CD4-positive, alpha-beta T cell (primary cell): ENCODE results near the gene EOLA1. TPM values are rescaled to one million over a fixed set of nuclear protein-coding genes. Genes with fewer than 3 reads are reported as not detected.
A peak's percentile ranks its signal among the peaks of the same experiment; 100 is the strongest.

Source experiments
- ATAC-seq: fragments of 200-7000 bp; cut with Tn5 transposase; one replicate; pipeline ENCODE4 v1.10.0; 2022; ENCODE audit warnings: mild to moderate bottlenecking; ENCODE audit not compliant: poor library complexity
- CTCF ChIA-PET: fragments of 350-600 bp; sonication (Branson Sonifier 250); formaldehyde crosslinking; loops from one replicate; lab custom pipeline; 2021; ENCODE audit warnings: antibody characterized with exemption, inconsistent platforms; lab: Charles Lee
- POLR2A ChIA-PET: fragments of 350-600 bp; sonication (Branson Sonifier 250); formaldehyde crosslinking; loops from one replicate; lab custom pipeline; 2021; ENCODE audit warnings: antibody characterized with exemption, inconsistent platforms; lab: Charles Lee
- DNase-seq, 14 experiments: peaks; one replicate each; pipeline ENCODE4 v3.0.0-alpha.2; 2013 to 2020; ENCODE audit warnings: mixed read lengths in 2 of 14
- H3K27ac ChIP-seq, 2 donors: one replicate each; pipeline versions ENCODE4 v1.5.1 to v1.7.0; 2013; ENCODE audit warnings: low read length in 2 of 2, low read depth in 1 of 2, mild to moderate bottlenecking in 1 of 2
- H3K27me3 ChIP-seq, 2 experiments: 1 replicate in 1 of 2; 2 replicates in 1 of 2; pipeline versions ENCODE4 v1.6.1 to v1.7.0; 2013; ENCODE audit warnings: low read length in 2 of 2, control low read depth in 1 of 2, mild to moderate bottlenecking in 1 of 2, moderate library complexity in 1 of 2; ENCODE audit not compliant: insufficient read depth in 2 of 2, control insufficient read depth in 1 of 2
- H3K36me3 ChIP-seq: one replicate; pipeline ENCODE4 v1.6.1; 2013; ENCODE audit warnings: low read length, control low read depth; ENCODE audit not compliant: insufficient read depth
- H3K4me1 ChIP-seq: one replicate; pipeline ENCODE4 v1.6.1; 2013; ENCODE audit warnings: low read length, control low read depth; ENCODE audit not compliant: insufficient read depth
- H3K4me3 ChIP-seq: one replicate; pipeline ENCODE4 v1.5.1; 2013; ENCODE audit warnings: mild to moderate bottlenecking, low read length, moderate library complexity
- H3K9me3 ChIP-seq, 2 experiments: 1 replicate in 1 of 2; 2 replicates in 1 of 2; pipeline versions ENCODE4 v1.6.1 to v1.7.0; 2013; ENCODE audit warnings: low read length in 2 of 2, mild to moderate bottlenecking in 2 of 2, control low read depth in 1 of 2, moderate library complexity in 1 of 2; ENCODE audit not compliant: control insufficient read depth in 1 of 2, insufficient read depth in 1 of 2
- H3K27ac Mint-ChIP-seq: one replicate; pipeline ENCODE4 v1.8.0; 2020; ENCODE audit warnings: mixed read lengths
- H3K27me3 Mint-ChIP-seq: one replicate; pipeline ENCODE4 v1.8.0; 2021; ENCODE audit warnings: mixed read lengths
- H3K36me3 Mint-ChIP-seq: one replicate; pipeline ENCODE4 v1.8.0; 2021; ENCODE audit warnings: low read depth, mixed read lengths
- H3K4me1 Mint-ChIP-seq: one replicate; pipeline ENCODE4 v1.8.0; 2021; ENCODE audit warnings: low read depth, mixed read lengths
- H3K4me3 Mint-ChIP-seq: one replicate; pipeline ENCODE4 v1.8.0; 2020; ENCODE audit warnings: mild to moderate bottlenecking, mixed read lengths
- H3K9me3 Mint-ChIP-seq: one replicate; pipeline ENCODE4 v1.8.0; 2020; ENCODE audit warnings: mixed read lengths
- CTCF ChIP-seq: fragments of 200-600 bp; IDR thresholded peaks from one replicate; pipeline ENCODE4 v1.8.0; 2022; ENCODE audit warnings: antibody characterized with exemption, mild to moderate bottlenecking
- intact Hi-C, 2 experiments: fragments of 100-400 bp; cut with DNase I in 1 of 2; cut with micrococcal nuclease in 1 of 2; formaldehyde crosslinking; loops; one replicate each; pipeline versions ENCODE4 v1.15.1 to v1.9.0; 2023 to 2025; cut with DNase I, micrococcal nuclease
- total RNA-seq, 174 experiments: library from RNA in 2 of 174; stranded (reverse) in 2 of 174; gene quantifications; one replicate each; pipeline ENCODE4 v1.2.3 and lab custom pipeline; 2021 to 2026

The EOLA1 gene
- total RNA-seq, 2 experiments from 2014 or later = 63.1 to 68.5 TPM

GRCh38 chrX:149494844-149495565 is 45.8 kb upstream of the EOLA1 start:
- Histone ChIP-seq H3K4me1 (peaks cover 6% of the 10 kb centered on the region), H3K36me3 (peaks cover 96% of the 10 kb centered on the region), H3K27ac (no peak overlapping the region), H3K9me3 (no peaks in the 10 kb centered on the region), H3K4me3 (no peak overlapping the region), H3K27me3 (no peaks in the 10 kb centered on the region)
- H3K27me3 Mint-ChIP-seq = no peaks in the 10 kb centered on the region
- ATAC-seq = no peak
- intact Hi-C loops = no loop called here
- H3K36me3 Mint-ChIP-seq = no peaks in the 10 kb centered on the region
- H3K4me3 Mint-ChIP-seq = no peak overlapping the region
- TF ChIP-seq CTCF = no peak
- ChIA-PET POLR2A (no interaction called here), CTCF (interaction anchor here (0.7 to 1.1 kb wide), 3 partner anchors 17 to 46 kb away, joined by 3 to 4 read pairs (median 3); partner anchors contain the start of gene EOLA1)
- H3K4me1 Mint-ChIP-seq = peaks cover 13% of the 10 kb centered on the region
- H3K9me3 Mint-ChIP-seq = no peaks in the 10 kb centered on the region
- peak overlapping the region; percentile 20 for H3K27ac Mint-ChIP-seq
- no peak for DNase-seq

- Histone ChIP-seq H3K27ac (no peak overlapping the region), H3K9me3 (no peaks in the 10 kb centered on the region), H3K27me3 (no peaks in the 10 kb centered on the region), H3K4me1 (peaks cover 9% of the 10 kb centered on the region), H3K4me3 (no peak overlapping the region), H3K36me3 (peaks cover 96% of the 10 kb centered on the region)
- H3K9me3 Mint-ChIP-seq = no peaks in the 10 kb centered on the region
- no peak overlapping the region for H3K27ac Mint-ChIP-seq
- ATAC-seq = no peak
- H3K27me3 Mint-ChIP-seq = no peaks in the 10 kb centered on the region
- no peaks in the 10 kb centered on the region for H3K36me3 Mint-ChIP-seq
- ChIA-PET CTCF (interaction anchor here (0.7 to 1.0 kb wide), 2 partner anchors 17 kb away, joined by 3 to 4 read pairs; no protein-coding TSS in a partner anchor), POLR2A (no interaction called here)
- no peak for TF ChIP-seq CTCF
- DNase-seq = peak in 1 of 14 experiments; percentile 10
- intact Hi-C loops = no loop called here
- peaks cover 14% of the 10 kb centered on the region for H3K4me1 Mint-ChIP-seq
- no peak overlapping the region for H3K4me3 Mint-ChIP-seq
Measured at GRCh38 chrX:149495573-149496071, 45.2 kb upstream of the EOLA1 start.

GRCh38 chrX:149497054-149497453 is 43.8 kb upstream of the EOLA1 start:
- ChIA-PET POLR2A (no interaction called here), CTCF (interaction anchor here (1.3 kb wide), 1 partner anchor 15 kb away, joined by 3 read pairs; no protein-coding TSS in a partner anchor)
- Mint-ChIP-seq H3K4me3 (no peak overlapping the region), H3K27ac (peak overlapping the region; percentile 64), H3K9me3 (no peaks in the 10 kb centered on the region), H3K27me3 (no peaks in the 10 kb centered on the region), H3K4me1 (peaks cover 21% of the 10 kb centered on the region), H3K36me3 (no peaks in the 10 kb centered on the region)
- ATAC-seq (no peak), DNase-seq (peak in 1 of 14 experiments; percentile 2)
- H3K9me3 ChIP-seq = no peaks in the 10 kb centered on the region
- peaks cover 20% of the 10 kb centered on the region for H3K4me1 ChIP-seq
- H3K4me3 ChIP-seq = no peak overlapping the region
- H3K36me3 ChIP-seq = peaks cover 96% of the 10 kb centered on the region
- no peak for TF ChIP-seq CTCF
- no peaks in the 10 kb centered on the region for H3K27me3 ChIP-seq
- intact Hi-C loops = no loop called here
- H3K27ac ChIP-seq = no peak overlapping the region
